Measurements from ENCODE around the gene BICDL2. TPM values are rescaled to one million over a fixed set of nuclear protein-coding genes. Genes with fewer than 3 reads are reported as not detected.

The BICDL2 gene
- polyA plus RNA-seq, 3 donors = not detected

GRCh38 chr16:3050487-3050886 lies 13.7 kb upstream of the BICDL2 start:
- H3K9me3 ChIP-seq (replicated peaks in 1 of 2; ENCODE audit: control insufficient read depth in 1 of 2, insufficient read depth in 1 of 2, low read length in 2 of 2) = no peaks in the 10 kb centered on the region
- no CpG with 5 or more reads among the region's 5 CpGs for WGBS (ENCODE audit: insufficient coverage)
- no peak for DNase-seq
- no peak overlapping the region for H3K27ac ChIP-seq (ENCODE audit: low read depth in 1 of 2, low read length in 2 of 2)
- Mint-ChIP-seq H3K36me3 (peaks cover 20 to 32% of the 10 kb centered on the region in 2 donors), H3K27ac (peak overlapping the region in 2 of 7 donors; percentile 10 to 26), H3K27me3 (ENCODE audit: low read depth in 3 of 3) (peaks cover 9 to 27% (median 16%) of the 10 kb centered on the region in 3 donors), H3K4me3 (peak overlapping the region in 1 of 2 donors; percentile 63), H3K9me3 (peaks cover 0 to 1% (median 0%) of the 10 kb centered on the region in 7 donors), H3K4me1 (peaks cover 74% of the 10 kb centered on the region)
- intact Hi-C loops (cut with micrococcal nuclease) = no loop called here
- H3K36me3 ChIP-seq (replicated peaks in 1 of 2; ENCODE audit: control insufficient read depth in 1 of 2, insufficient read depth in 2 of 2, low read length in 2 of 2) = no peaks in the 10 kb centered on the region
- TF ChIP-seq CTCF (IDR thresholded peaks at IDR 0.05) = no peak
- H3K4me1 ChIP-seq (ENCODE audit: control insufficient read depth in 1 of 2, insufficient read depth in 2 of 2, low read length in 2 of 2) = peaks cover 90 to 99% of the 10 kb centered on the region in 2 donors
- H3K9ac ChIP-seq (ENCODE audit: insufficient read depth, low read length, poor library complexity, severe bottlenecking) = no peak overlapping the region
- H3K27me3 ChIP-seq (ENCODE audit: control insufficient read depth in 2 of 2, insufficient read depth in 2 of 2, low read length in 2 of 2) = peaks cover 0 to 10% of the 10 kb centered on the region in 2 donors
- no peak overlapping the region for H3K4me3 ChIP-seq (replicated peaks in 1 of 3; ENCODE audit: low read depth in 2 of 3, low read length in 3 of 3)
- no peak overlapping the region for H2AFZ ChIP-seq (ENCODE audit: insufficient read depth, low read depth, low read length, poor library complexity, severe bottlenecking)
- no peaks in the 10 kb centered on the region for H3K79me2 ChIP-seq (ENCODE audit: insufficient read depth, low read length)
- H4K20me1 ChIP-seq (ENCODE audit: insufficient read depth, low read length) = no peaks in the 10 kb centered on the region
- no peak overlapping the region for H3K4me2 ChIP-seq (replicated peaks; ENCODE audit: extremely low read depth, low read length, poor library complexity, severe bottlenecking)

DNA sequence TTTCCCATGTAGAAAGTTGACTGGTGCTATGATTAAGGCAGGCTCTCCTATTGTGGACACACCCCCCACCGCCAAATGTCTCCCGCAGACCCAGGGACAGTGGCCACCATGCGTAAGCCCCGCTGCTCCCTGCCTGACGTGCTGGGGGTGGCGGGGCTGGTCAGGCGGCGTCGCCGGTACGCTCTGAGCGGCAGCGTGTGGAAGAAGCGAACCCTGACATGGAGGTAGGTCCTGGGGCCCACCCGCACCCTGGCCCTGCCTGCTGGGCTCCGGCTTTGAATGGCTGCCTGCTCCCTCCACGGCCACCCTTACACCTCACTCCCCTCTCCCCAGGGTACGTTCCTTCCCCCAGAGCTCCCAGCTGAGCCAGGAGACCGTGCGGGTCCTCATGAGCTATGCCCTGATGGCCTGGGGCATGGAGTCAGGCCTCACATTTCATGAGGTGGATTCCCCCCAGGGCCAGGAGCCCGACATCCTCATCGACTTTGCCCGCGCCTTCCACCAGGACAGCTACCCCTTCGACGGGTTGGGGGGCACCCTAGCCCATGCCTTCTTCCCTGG lies 13.3 kb upstream of the BICDL2 start:
- H3K4me3 ChIP-seq (replicated peaks in 1 of 3; ENCODE audit: low read depth in 2 of 3, low read length in 3 of 3) = no peak overlapping the region
- Mint-ChIP-seq H3K27ac (peak overlapping the region in 3 of 7 donors; percentile 10 to 64 (median 26)), H3K4me3 (peak overlapping the region in 1 of 2 donors; percentile 63), H3K4me1 (peaks cover 74% of the 10 kb centered on the region), H3K27me3 (ENCODE audit: low read depth in 3 of 3) (peaks cover 14 to 32% (median 21%) of the 10 kb centered on the region in 3 donors), H3K9me3 (peaks cover 0 to 4% (median 1%) of the 10 kb centered on the region in 7 donors), H3K36me3 (peaks cover 21 to 32% of the 10 kb centered on the region in 2 donors)
- H2AFZ ChIP-seq (ENCODE audit: insufficient read depth, low read depth, low read length, poor library complexity, severe bottlenecking) = no peak overlapping the region
- peaks cover 88 to 99% of the 10 kb centered on the region in 2 donors for H3K4me1 ChIP-seq (ENCODE audit: control insufficient read depth in 1 of 2, insufficient read depth in 2 of 2, low read length in 2 of 2)
- intact Hi-C loops (cut with micrococcal nuclease) = no loop called here
- H3K27me3 ChIP-seq (ENCODE audit: control insufficient read depth in 2 of 2, insufficient read depth in 2 of 2, low read length in 2 of 2) = peaks cover 0 to 14% of the 10 kb centered on the region in 2 donors
- no peaks in the 10 kb centered on the region for H3K36me3 ChIP-seq (replicated peaks in 1 of 2; ENCODE audit: control insufficient read depth in 1 of 2, insufficient read depth in 2 of 2, low read length in 2 of 2)
- H3K79me2 ChIP-seq (ENCODE audit: insufficient read depth, low read length) = no peaks in the 10 kb centered on the region
- DNase-seq = no peak
- no peaks in the 10 kb centered on the region for H3K9me3 ChIP-seq (replicated peaks in 1 of 2; ENCODE audit: control insufficient read depth in 1 of 2, insufficient read depth in 1 of 2, low read length in 2 of 2)
- 87% methylated on average over 25 of the region's 26 CpGs for WGBS (ENCODE audit: insufficient coverage)
- H3K27ac ChIP-seq (ENCODE audit: low read depth in 1 of 2, low read length in 2 of 2) = no peak overlapping the region
- no peak overlapping the region for H3K4me2 ChIP-seq (replicated peaks; ENCODE audit: extremely low read depth, low read length, poor library complexity, severe bottlenecking)
- no peaks in the 10 kb centered on the region for H4K20me1 ChIP-seq (ENCODE audit: insufficient read depth, low read length)
- TF ChIP-seq CTCF (IDR thresholded peaks at IDR 0.05) = no peak
- H3K9ac ChIP-seq (ENCODE audit: insufficient read depth, low read length, poor library complexity, severe bottlenecking) = no peak overlapping the region

All from CD14-positive monocyte (primary cell).